Measurements from ENCODE around the gene TMPRSS11E. TPM values are rescaled to one million over a fixed set of nuclear protein-coding genes. Genes with fewer than 3 reads are reported as not detected.
"Not testable (repeated sequence)": the region's sequence is repeated elsewhere in the genome, so short reads cannot be mapped to it uniquely, and the experiment has no call there.

The TMPRSS11E gene
- polyA plus RNA-seq, 4 donors, result 0.11 to 0.28 TPM; not detected in 2

DNA sequence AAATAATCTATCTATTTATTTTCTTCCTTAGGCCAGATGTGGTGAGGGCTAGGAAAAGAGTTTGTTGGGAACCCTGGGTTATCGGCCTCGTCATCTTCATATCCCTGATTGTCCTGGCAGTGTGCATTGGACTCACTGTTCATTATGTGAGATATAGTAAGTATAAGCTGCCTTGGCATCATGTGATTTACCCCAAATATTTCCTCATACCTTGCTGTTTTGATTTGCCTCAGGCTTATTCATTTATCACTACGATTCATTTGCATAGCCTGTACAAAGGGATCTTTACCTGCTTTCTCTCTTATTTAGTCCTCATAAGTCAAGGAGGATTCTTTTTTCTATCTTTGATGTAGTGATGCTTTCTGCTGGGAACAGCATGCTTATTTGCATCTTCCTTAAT is 14.5 kb downstream of the TMPRSS11E start:
- DNase-seq (ENCODE audit: low read depth in 4 of 4, low spot score in 2 of 4), result no peak

DNA sequence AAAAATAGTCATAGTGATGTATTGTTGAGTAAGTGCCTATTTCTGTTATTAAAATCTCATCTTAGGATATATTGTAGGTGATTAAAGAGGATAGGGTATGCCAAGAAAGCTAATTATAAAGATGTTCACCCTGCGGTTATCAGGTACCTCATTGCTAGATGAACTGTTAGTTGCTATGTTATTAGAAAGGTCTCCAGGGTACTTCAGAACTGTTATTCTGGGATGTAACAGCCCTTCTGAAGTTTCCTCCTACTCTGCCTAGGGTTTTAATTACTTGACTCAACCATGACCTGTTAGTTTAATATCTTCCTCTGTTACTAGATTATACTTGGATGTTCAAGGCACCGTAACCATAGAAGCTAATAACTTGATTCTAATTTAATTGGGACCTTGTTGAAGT is 15.4 kb downstream of the TMPRSS11E start:
- DNase-seq (ENCODE audit: low read depth in 4 of 4, low spot score in 2 of 4), result no peak

DNA sequence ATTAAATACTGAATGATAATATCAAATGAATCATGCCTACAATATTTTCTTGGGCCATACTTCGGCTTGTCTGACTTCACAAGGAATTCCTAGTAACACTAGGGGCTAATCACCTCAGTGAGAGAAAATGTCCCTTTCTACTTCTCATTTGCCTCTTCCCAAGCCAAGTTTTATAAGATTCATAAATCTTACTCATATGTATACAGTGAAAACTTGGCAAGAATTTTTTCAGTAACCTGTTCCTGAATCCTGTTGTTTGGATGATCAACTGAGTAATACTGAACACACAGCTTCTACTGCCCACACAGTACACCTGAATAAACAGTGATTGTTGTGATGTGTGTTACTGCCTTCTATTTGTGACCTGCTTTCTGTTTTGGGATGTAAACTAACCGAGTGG is 16.5 kb downstream of the TMPRSS11E start:
- DNase-seq (ENCODE audit: low read depth in 4 of 4, low spot score in 2 of 4), result no peak

DNA sequence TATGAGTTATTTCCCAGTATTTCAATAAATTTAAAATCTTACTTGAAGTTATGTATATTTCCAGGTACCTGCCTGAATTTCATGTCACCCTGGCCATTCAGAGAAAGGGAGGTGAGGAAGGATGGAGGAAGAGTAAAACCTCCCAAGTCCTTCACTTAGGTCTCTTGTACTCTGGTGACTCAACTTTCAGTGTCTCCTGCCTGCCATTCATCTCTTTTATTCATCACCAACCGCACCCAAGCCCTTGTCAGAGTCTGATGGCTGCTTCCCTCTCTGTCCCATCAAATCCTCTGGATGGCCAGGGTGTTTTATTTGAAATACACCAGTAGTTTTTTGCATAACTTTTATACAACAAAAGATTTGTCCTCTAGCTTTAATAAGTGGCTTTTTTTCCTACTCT is 17.8 kb downstream of the TMPRSS11E start:
- no peak for DNase-seq (ENCODE audit: low read depth in 4 of 4, low spot score in 2 of 4)

DNA sequence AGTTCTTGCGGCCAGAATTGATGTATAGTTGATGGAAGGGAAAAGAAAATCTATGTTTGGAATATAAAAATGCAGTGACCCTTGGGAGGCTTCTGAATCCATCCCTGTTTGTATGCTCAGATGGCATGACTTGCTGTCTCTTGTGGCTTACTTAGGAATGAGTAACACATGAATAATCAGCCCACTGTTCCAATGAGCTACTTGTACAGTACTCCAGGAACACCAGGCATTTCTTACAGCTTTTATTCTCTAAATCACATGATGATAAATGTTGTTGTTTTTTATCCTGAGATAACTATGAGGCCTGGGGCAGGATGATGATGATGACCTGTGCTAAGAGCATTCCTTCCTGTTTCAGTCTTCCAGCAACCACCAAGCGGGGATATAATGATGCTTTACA is 18.9 kb downstream of the TMPRSS11E start:
- no peak for DNase-seq (ENCODE audit: low read depth in 4 of 4, low spot score in 2 of 4)

DNA sequence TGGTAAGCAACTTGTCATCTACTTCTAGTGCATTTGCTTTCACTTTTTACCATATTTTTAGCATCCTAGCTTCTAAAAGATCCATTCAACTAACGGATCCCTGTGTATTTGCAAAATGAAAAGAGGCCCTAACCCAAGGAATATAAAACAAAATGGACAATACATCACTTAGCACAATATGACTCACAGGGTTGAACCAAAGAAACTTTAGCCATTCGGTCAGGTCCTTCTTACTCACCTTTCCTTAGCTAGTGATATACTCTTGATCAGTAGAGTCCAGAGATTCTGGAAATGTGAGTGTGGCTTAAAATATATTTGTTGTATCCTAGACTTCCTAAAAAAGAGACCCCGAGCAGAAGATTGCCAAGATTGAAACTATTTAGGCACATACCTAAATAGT is 19.5 kb downstream of the TMPRSS11E start:
- no peak for DNase-seq (ENCODE audit: low read depth in 4 of 4, low spot score in 2 of 4)

DNA sequence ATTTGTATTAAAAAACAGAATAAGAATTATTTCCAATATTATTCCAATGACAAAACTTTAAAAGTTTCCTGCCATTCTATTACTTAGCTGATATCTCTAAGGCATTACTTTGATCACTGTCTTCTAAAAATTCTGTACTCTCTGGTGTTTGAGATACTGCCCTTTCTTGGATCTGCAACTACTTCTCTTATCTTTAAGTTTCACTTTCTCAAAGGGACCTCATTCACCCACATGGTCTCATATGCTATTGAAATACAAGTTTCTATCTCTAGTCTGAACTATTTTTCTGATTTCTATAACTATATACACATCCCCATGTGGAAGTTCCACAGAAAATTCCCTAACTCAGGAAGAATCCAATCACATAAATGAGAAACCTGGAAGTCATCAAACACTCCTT is 22.2 kb downstream of the TMPRSS11E start:
- DNase-seq (ENCODE audit: low read depth in 4 of 4, low spot score in 2 of 4), result no peak

DNA sequence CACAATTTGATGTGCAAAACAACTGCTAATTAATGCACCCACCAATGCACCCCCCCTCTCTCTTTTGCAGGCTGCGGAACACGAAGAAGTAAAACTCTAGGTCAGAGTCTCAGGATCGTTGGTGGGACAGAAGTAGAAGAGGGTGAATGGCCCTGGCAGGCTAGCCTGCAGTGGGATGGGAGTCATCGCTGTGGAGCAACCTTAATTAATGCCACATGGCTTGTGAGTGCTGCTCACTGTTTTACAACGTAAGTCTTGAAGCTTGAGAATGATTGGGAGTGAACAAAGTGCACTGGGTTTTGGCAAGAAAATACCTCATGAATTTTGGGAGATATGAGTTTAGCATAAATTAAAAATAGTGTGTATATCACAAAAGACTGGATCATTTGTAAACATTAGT is 28.9 kb downstream of the TMPRSS11E start:
- DNase-seq (ENCODE audit: low read depth in 4 of 4, low spot score in 2 of 4), result no peak

DNA sequence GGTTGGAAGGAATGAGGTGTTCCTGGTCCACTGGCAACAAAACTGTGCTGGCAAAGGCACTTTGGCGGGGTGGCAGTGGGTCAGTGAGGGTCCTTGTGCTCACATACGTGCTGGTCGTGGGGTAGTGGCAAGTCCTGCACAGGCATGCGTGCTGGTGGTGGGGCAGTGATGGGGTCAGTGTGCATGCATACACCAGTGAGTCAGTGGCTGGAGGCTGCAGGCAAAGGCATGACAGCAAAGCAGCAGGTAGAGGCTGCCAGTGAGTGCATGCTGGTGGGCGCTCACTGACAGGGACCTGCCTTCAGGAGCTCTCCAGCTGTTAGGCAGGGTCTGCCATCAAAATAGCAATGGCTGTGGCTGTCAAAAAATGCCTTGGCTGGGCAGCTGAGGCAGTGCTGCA is 42.1 kb downstream of the TMPRSS11E start:
- DNase-seq (ENCODE audit: low read depth in 4 of 4, low spot score in 2 of 4), result no peak

DNA sequence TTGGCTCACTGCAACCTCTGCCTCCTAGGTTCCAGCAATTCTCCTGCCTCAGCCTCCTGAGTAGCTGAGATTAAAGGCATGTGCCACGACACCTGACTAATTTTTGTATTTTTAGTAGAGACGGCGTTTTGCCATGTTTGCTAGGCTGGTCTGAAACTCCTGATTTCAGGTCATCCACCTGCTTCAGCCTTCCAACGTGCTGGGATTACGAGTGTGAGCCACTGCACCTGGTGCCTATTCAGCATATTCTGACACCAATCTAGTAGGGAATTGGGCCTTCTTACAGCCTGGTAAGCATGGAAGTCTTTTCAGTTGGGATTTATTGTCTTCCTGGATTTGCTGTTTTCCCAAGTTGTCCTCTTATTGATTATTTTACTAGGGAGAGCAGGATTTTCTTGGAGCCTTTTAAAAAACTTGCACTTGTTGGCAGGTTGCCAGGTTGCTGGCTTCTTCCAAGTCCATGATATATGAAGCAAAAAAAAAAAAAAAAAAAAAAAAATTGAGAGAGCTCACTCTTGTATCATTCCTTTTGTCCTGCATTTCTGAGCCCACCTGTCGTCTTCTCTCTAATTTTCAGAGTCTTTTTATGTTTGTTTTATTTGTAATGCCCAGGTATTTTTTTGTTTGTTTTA is 43.7 kb downstream of the TMPRSS11E start:
- no peak for DNase-seq (ENCODE audit: low read depth in 4 of 4, low spot score in 2 of 4)

DNA sequence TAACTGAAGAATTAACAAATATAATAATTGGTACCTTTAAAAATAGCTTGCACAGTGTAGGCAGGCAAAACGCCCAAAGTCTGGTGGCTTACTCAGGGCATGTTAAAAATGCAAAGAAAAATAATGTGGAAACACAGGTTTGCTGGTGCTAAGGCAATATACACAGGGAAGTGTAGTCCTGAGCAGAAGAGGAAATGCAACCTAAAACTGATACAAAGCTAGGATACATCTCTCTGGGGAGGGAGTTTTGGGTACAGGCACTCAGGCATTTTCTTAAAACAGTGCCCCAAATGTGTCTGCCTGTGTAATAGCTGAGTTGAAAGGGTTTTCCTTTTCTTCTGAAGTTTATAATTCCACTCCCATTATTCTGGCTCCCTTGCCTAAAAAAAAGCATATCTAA is 47.4 kb downstream of the TMPRSS11E start:
- no peak for DNase-seq (ENCODE audit: low read depth in 4 of 4, low spot score in 2 of 4)

DNA sequence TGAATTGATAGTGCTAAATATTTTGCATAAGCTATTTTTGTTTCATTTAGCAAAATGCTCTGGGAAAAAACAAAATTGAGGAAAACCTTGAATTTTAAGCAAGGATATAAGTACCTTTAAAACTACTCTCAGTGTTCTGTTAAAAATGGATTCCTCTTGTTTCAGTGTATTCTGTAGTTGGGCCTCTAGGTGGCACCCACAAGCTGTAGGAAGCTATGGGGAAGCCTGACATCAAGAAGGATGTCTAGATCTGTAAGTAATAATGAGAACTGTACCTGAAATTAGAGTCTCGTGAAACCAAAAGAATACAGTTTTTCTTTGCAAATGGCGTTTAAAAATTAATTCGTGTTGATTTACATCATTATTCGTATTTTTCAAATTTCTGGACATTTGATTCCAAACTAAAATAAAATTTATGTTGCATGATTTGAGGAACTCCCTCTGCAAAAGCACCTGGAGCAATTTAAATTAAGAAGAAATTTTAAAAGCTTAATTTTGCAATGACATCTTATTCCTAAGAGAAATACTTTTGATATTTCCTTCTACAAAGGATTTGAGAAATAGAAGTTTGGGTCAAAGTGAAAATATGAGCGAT is 51.2 kb downstream of the TMPRSS11E start:
- peak in 3 of 4 donors; percentile 22 to 54 (median 46) for DNase-seq (ENCODE audit: low read depth in 4 of 4, low spot score in 2 of 4)

DNA sequence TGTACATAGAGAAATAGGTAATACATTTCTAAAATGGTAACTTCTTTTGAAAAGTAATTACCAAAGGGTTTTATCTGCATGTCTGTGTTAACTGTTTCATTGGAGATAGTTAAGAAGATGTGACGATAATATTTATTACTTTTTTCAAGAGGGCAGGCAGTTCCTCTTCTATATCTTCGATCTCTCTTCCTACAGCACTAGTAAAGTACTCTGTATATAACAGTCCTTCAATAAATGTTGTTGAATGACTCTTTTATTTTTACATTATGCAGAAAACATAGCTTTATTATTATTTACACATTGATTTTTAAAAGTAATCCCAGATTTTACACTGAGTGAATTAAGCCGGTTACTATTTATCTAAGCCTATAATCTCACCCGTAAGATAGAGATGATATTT is 51.8 kb downstream of the TMPRSS11E start:
- no peak for DNase-seq (ENCODE audit: low read depth in 4 of 4, low spot score in 2 of 4)

DNA sequence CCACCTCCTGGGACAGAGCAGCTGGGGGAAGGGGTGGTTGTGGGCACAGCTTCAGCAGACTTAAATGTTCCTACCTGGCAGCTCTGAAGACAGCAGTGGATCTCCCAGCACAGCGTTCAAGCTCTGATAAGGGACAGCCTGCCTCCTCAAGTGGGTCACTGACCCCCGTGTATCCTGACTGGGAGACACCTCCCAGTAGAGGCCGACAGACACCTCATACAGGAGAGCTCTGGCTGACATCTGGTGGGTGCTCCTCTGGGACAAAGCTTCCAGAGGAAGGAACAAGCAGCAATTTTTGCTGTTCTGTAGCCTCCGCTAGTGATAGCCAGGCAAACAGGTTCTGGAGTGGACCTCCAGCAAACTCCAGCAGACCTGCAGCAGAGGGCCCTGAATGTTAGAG is 56.2 kb downstream of the TMPRSS11E start:
- not testable (repeated sequence) for DNase-seq (ENCODE audit: low read depth in 4 of 4, low spot score in 2 of 4)

DNA sequence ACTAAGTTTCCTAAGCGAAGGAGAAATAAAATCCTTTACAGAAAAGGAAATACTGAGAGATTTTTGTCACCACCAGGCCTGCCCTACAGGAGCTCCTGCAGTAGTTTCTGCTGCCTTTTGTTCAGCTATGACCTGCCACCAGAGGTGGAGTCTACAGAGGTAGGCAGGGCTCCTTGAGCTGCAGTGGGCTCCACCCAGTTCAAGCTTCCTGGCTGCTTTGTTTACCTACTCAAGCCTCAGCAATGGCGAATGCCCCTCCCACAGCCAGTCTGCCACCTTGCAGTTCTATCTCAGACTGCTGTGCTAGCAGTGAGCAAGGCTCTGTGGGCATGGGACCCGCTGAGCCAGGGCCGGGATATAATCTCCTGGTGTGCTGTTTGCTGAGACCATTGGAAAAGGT is 57.6 kb downstream of the TMPRSS11E start:
- DNase-seq (ENCODE audit: low read depth in 4 of 4, low spot score in 2 of 4), result not testable (repeated sequence)

DNA sequence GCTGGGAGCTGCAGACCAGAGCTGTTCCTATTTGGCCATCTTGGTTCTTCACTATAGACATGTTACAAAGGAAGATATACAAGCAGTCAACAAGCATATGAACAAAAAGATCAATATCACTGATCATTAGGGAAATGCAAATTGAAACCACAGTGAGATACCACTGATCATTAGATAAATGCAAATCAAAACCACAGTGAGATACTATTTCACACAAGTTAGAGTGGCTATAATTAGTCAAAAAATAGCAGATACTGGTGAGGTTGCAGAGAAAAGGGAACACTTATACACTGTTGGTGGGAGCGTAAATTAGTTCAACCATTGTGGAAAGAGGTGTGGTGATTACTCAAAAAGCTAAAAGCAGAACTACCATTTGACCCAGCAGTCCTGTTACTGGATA is 58.2 kb downstream of the TMPRSS11E start:
- not testable (repeated sequence) for DNase-seq (ENCODE audit: low read depth in 4 of 4, low spot score in 2 of 4)

DNA sequence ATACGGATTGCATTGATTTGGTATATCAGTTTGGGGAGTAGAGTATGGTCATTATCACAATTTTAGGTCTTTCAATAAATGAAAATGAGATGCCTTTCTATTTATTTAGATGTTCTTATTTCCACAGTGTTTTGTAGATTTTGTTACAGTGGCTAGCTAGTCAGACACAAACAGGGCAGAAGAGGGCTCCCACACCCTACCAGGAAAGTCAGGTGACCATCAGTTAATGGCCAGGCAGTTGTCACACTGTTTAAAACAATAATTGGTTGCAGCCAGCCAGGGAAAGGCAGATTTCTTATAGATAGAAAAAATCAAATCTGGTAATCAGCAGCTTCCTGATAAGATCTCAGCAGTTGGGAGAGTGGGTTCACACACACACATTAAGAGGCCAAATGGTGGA is 71.6 kb downstream of the TMPRSS11E start:
- DNase-seq (ENCODE audit: low read depth in 4 of 4, low spot score in 2 of 4), result no peak

DNA sequence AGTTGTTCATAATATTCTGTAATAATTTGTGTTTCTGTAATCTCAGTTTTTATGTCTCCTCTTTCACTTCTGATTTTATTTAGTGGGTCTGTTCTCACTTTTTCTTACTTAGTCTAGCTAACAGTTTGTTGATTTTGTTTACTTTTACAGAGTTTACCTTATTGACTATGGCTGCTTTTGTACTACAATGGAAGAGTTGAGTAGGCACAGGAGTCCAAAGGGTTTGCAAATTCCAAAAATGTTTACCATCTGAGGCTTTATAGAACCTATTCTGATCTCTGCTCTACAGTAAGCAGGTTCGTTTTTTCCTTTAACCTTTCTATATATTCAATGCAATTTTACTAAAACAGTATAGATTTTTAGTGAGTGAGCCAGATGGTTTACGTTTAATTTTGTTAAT is 73.7 kb downstream of the TMPRSS11E start:
- no peak for DNase-seq (ENCODE audit: low read depth in 4 of 4, low spot score in 2 of 4)

DNA sequence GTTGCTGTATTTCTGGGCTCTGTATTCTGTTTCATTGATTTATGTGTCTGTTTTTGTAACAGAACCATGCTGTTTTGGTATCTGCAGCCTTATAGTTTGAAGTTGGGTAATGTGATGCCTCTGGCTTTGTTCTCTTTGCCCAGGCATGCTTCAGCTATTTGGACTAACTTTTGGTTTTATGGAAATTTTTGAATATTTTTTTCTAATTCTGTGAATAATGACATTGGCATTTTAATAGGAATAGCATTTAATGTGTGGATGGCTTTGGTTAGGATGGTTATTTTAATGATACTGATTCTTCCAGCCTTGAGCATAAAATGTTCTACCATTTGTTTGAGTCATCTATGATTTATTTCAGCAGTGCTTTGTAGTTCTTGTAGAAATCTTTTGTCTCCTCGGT is 75.0 kb downstream of the TMPRSS11E start:
- DNase-seq (ENCODE audit: low read depth in 4 of 4, low spot score in 2 of 4), result not testable (repeated sequence)

DNA sequence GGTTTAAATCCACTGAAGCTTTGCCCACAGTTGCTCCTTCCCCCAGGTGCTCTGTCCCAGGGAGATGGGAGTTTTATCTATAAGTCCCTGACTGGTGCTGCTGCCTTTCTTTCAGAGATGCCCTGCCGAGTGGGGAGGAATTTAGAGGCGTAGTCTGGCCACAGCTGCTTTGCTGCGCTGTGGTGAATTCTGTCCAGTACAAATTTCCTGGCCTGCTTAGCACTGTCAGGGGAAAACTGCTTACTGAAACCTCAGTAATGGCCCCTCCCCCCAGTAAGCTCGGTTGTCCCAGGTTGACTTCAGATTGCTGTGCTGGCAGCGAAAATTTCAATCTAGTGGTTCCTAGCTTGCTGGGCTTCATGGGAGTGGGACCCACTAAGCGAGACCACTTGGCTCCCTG is 88.7 kb downstream of the TMPRSS11E start:
- no peak for DNase-seq (ENCODE audit: low read depth in 4 of 4, low spot score in 2 of 4)

DNA sequence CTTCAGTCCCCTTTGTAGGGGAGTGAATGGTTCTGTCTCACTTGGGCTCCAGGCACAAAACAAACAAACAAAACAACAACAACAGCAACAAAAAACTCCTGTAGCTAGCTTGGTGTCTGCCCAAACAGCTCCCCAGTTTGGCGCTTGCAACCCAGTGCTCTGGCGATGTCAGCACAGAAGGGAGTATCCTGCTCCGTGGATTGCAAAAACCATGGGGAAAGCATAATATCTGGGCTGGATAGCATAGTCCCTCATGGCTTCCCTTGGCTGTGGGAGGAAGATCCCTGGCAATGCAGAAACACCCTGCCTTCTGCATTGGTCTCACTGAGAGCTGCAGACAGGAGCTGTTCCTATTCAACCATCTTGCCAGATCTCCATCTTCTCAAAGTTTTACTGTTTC is 89.1 kb downstream of the TMPRSS11E start:
- no peak for DNase-seq (ENCODE audit: low read depth in 4 of 4, low spot score in 2 of 4)

DNA sequence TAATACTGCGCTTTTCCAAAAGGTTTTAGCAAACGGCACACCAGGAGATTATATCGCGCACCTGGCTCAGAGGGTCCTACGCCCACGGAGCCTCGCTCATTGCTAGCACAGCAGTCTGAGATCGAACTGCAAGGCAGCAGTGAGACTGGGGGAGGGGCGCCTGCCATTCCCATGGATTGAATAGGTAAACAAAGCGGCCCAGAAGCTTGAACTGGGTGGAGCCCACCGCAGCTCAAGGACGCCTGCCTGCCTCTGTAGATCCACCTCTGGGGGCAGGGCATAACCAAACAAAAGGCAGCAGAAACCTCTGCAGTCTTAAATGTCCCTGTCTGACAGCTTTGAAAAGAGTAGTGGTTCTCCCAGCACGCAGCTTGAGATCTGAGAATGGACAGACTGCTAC is 95.5 kb downstream of the TMPRSS11E start:
- DNase-seq (ENCODE audit: low read depth in 4 of 4, low spot score in 2 of 4), result not testable (repeated sequence)

All from left renal cortex interstitium (tissue), 4 donors.